Activated CD8-positive, alpha-beta memory T cell treated with anti-CD3 and anti-CD28 coated beads, Interleukin-2, amount 50 U/mL, for 24 hours (primary cell): ENCODE measurements around the gene ITPA.

Source experiments
- DNase-seq: peaks from one replicate; pipeline ENCODE4 v3.0.0-alpha.2; 2020; ENCODE audit errors: extremely low read depth

The ITPA gene

DNA sequence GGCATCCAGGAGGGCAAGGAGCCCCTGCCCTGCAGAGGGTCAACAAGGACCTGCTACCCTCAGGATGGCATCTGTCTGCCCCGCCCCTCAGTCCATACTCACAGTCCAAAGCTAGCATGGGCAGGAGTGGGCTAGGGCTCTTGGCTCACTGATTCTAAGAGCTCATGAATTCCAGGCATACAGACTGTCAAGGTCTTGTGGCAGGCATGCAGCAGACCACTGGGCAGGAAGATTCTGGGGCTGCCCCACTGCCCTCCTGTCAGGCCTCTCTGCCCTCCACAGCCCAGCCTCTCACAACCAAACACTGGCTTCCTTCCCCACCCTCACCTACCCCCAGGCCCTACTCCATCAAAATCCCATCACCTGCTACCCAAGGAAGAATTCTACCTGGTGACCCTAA lies 35.3 kb downstream of the ITPA start:
- no peak for DNase-seq

DNA sequence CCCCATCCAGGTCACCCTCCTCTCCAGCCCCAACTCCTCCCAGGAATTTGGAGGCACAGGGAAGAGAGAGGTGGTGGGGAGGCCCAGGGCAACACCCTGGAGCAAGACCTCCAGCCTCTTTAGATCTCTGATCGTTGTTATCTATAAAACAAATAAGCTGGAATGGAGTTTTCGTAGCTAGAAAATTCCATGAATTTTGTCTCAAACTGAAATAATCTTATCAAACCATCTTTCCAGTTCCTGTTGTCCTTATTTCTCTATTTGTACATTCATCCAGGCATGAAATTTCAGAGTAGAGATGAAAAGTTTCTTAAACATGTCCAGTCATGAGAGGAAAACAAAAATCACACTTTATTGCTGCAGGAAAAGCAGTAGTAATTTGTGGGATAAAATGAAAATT lies 35.9 kb downstream of the ITPA start:
- no peak for DNase-seq

DNA sequence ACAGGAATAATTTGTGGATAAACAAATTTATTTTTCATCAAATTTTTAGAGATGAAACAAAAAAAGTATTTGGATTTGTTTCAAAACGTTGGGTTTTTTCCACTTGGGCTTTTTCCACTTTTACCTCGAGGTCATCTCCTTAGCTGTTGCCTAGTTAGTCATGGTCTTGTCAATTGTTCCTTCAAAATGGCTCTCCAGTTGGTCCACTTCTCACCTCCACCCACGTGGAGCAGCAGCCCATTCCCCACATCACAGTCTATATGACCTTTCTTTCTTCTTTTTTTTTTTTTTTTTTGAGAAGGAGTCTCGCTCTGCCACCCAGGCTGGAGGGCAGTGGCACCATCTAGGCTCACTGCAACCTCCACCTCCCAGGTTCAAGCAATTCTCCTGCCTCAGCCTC lies 36.4 kb downstream of the ITPA start:
- DNase-seq: no peak

DNA sequence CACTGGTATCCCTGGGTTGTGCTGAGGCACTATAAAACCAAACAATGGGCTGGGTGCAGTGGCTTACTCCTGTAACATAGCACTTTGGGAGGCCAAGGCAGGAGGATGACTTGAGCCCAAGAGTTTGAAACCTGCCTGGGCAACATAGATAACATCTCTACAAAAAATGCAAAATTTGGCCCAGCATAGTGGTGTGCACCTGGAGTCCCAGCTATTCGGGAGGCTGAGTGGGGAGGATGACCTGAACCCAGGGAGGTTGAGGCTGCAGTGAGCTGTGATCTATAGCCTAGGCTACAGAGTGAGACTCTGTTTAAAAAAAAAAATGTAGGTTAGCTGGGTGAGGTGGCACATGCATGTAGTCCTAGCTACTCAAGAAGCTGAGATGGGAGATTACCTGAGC lies 37.4 kb downstream of the ITPA start:
- no peak for DNase-seq

DNA sequence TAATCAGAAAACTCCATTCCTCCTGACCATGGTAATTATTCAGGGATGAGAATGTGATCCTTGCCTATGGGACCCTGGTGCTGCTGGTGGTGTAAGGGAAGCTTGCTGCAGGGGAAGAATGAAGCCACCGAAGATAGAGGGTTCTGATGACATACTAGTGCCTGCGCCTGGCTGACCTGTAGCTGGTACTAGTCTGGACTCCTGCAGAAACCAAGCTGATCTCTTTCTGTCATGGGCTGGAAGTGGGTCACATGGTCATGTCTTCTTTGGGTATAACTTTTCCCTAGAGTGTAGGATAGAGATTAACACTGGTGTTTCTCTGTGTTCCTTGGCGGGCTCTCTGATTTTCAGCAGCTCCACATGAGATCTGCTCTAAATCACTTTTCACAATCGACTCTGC lies 38.3 kb downstream of the ITPA start:
- DNase-seq: no peak

DNA sequence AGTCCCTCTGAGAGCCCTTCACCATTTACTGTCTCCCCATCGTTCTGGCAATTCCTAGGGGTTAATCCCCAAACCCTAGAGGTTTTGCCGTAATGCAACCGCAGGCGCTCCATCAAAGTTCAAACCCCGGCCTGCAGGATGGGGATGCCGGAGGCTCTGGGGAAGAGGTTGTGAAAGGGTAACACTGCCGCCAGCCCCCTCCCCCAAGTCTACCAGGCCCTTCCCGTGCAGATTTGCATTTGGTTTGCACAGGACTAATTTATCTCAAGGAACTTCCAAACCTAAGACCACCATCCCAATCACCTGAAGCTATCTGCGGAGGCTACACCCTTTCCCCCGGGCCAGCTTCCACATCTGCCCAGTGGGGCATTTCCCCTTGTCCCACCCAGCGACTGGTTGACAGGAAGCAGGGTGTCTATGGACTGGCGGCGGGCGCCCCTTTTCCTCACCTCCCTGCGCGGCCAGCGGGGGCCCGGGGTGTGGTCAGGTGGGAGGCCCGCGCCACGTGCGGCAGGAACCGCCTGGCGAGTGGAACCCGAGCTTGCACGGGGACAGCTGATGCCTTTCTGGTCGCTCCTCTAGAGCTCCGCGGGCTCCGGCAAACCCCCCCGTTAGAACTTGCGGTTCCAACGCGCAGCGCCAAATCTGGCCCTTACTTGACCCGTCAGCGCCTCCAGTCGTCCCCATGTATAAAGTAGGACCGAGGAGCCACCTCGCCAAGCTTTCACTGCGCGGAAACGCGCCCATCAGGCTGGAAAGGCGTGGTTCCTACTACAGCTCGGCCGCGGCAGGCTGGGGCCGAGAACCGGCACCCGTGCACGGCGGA lies 39.1 kb downstream of the ITPA start:
- DNase-seq: no peak

DNA sequence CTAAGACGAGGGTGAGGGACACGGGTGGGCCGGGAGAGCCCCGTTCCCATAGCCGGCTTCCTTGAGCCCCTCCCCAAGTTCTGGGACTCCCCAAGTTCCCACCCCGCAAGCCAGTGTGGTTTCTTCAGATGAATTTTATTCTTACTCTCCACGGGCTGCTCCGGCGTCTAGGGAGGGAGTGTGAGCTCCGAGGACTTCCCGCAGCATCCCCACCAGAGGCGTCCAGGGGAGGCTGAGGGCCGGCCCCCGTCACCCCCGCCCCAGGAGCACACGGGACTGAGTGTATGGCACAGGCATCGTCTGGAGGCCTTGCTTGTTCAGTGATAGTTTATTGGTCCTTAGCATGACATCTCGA lies 39.7 kb downstream of the ITPA start:
- no peak for DNase-seq

DNA sequence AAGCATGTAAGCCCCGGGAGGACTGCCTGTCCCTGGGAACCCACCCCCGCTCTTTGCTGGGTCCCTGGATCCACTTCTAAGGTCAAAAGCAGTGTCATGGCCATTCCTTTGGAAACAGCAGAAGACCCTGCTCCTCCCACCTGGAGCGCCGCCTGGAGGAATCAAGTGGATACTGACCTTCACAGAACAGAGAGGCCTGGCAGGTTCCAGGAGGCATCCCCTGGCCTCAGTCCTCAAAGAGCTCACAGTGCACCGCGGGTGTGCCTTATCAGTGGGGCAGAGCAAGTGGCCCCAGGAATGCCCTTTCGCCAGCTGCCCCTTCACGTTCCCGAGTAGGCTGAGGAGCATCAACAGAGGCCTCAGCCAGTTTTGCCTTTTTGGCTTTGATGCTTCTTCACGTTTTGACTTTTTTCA lies 40.8 kb downstream of the ITPA start:
- DNase-seq: no peak

DNA sequence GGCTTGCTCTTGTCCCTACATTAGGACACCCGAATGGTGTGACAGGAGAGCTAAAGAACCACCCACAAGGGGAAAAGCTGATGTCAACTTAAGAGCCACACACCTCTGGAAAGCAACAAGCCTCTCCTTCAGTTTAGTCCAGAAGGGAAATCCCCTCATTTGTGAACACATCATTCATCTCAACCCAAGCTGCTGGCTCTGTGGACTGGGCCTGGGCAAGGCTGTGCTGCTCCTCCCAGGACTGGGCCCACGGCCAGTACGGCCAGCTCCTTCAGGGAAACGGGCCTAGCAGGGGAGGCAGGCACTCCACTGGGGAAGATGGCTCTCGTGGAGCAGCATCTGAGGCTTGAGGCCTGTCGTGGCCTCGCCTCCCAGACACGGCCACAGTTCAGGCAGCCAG lies 42.5 kb downstream of the ITPA start:
- DNase-seq: no peak

DNA sequence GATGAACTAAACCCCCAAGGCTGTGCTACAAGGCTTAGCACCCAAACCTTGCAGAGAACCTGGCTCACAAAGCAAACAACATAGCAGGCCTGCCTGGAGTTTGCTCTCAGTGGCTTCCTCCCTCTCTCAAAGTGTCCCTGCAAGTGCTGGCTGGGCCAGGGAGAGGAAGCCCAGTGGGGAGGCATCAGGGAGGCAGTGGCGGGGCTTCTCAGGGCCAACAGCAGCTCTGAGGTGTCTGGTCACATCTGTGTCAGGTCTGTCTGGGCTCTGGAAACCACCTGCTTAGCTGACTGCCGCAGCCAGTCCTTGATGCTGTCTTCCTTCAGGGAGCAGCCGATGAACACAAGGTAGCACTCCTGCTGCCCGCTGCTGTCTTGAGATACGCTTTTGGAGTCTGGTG lies 46.4 kb downstream of the ITPA start:
- no peak for DNase-seq

DNA sequence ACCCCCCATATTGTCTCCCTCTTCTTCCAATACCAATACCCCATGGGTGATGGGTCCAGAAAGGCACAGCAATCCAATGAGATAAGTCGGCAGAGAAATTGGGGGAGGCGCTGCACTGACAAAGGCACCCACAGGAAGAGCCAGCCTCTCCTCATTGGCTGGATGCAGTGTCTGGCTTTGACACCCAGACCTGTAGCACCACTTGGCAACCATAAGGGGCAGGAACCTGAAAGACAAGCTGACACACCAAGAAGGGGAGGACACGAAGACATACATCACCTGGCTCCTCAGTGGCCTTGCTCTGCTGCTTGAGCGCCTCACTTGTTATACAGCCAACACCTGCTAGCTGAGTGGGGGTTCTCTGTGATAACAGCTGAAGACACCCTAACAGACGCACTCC lies 49.1 kb downstream of the ITPA start:
- DNase-seq: no peak

DNA sequence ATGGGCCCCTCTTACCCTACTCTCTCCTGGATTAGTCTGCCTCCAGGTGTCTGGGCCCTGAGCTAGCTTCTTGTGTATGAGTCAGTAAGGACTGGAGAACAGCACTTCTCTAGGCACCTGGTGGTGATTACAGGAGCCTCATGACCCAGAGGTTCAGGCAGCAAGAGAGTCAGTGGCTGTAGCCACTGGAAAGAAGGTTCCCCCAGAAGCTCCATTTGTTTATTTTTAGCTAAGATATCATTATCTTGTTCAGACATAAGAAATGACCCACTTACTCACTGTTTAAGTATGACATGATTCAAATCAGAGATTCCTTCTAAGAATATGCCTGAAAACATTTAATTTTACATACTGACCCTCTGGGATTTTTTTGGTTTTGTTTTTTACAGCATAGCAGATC lies 53.3 kb downstream of the ITPA start:
- DNase-seq: no peak

DNA sequence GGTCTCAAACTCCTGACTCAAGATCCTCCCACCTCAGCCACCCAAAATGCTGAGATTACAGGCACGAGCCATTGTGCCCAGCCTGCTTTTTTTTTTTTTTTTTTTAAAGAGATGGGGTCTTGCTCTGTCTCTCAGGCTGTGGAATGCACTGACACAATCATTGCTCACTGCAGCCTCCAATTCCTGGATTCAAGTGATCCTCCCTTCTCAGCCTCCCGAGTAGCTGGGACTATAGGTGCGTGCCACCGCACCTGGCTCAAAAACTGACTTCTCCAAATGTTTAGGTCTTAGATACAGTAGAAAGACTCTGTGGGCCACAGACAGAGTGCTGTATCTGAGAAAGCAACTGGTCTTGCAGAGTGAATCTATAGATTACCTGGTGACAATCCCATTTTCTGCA lies 60.8 kb downstream of the ITPA start:
- DNase-seq: no peak

DNA sequence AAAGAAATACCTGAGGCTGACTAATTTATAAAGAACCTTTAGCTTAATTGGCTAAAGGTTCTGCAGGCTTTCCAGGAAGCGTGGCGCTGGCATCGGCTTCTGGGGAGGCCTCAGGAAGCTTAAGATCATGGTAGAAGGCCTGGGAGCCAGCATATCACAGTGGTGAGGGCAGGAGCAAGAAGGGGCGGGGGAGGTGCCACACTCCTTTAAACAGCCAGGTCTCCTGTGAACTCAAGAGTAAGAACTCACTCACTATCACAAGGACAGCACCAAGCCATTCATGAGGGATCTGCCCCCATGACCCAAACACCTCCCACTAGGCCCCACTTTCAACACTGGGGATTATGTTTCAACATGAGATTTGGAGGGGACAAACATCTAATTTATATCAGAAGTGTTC lies 64.1 kb downstream of the ITPA start:
- DNase-seq: no peak
